ENCODE measurements around the gene HK1. TPM values are rescaled to one million over a fixed set of nuclear protein-coding genes. Genes with fewer than 3 reads are reported as not detected.
A peak's percentile ranks its signal among the peaks of the same experiment; 100 is the strongest.
"Not testable (repeated sequence)": the region's sequence is repeated elsewhere in the genome, so short reads cannot be mapped to it uniquely, and the experiment has no call there.

HK1 gene
- total and polyA plus RNA-seq, 11 donors = 83.0 to 310 (median 227) TPM

- Histone ChIP-seq H3K4me3 (no peak overlapping the region), H3K9me3 (no peaks in the 10 kb centered on the region), H3K36me3 (peaks cover 0 to 12% (median 0%) of the 10 kb centered on the region in 9 donors), H3K27me3 (no peaks in the 10 kb centered on the region), H3K27ac (peak overlapping the region in 9 of 12 donors; percentile 7 to 90 (median 48)), H3K4me1 (peaks cover 40 to 99% (median 94%) of the 10 kb centered on the region in 12 donors)
- ATAC-seq = no peak
- DNase-seq = no peak
- TF ChIP-seq POLR2A (IDR thresholded peaks at IDR 0.05) (no peak), CTCF (IDR thresholded peaks at IDR 0.05) (no peak)
- intact Hi-C loops (cut with DNase I) = no loop called here
- 78 to 84% (median 81%) methylated on average over 7 of the region's 7 CpGs for WGBS, 4 donors
Measured at GRCh38 chr10:69331161-69331560, 52.9 kb downstream of the HK1 start.

GRCh38 chr10:69332278-69333010, 54.1 kb downstream of the HK1 start:
- ATAC-seq (no peak), DNase-seq (no peak)
- no peak overlapping the region for H3K4me3 ChIP-seq
- intact Hi-C loops (cut with DNase I) = no loop called here
- H3K27ac ChIP-seq = peak overlapping the region; percentile 60 to 90 (median 86)
- WGBS, 4 donors = 86 to 89% (median 88%) methylated on average over 8 to 9 of the region's 9 CpGs
- H3K27me3 ChIP-seq = no peaks in the 10 kb centered on the region
- H3K36me3 ChIP-seq = peaks cover 0 to 12% (median 0%) of the 10 kb centered on the region in 9 donors
- peaks cover 48 to 99% (median 95%) of the 10 kb centered on the region in 12 donors for H3K4me1 ChIP-seq
- no peak for TF ChIP-seq POLR2A (IDR thresholded peaks at IDR 0.05)
- TF ChIP-seq CTCF (IDR thresholded peaks at IDR 0.05) = no peak
- no peaks in the 10 kb centered on the region for H3K9me3 ChIP-seq

- Histone ChIP-seq H3K9me3 (no peaks in the 10 kb centered on the region), H3K27me3 (no peaks in the 10 kb centered on the region), H3K4me3 (peak overlapping the region in 1 of 12 donors; percentile 5), H3K4me1 (peaks cover 48 to 99% (median 95%) of the 10 kb centered on the region in 12 donors), H3K27ac (peak overlapping the region; percentile 64 to 90 (median 86)), H3K36me3 (peaks cover 0 to 12% (median 0%) of the 10 kb centered on the region in 9 donors)
- peak; percentile 63 to 78 (median 74) for ATAC-seq
- WGBS, 4 donors = 31 to 50% (median 34%) methylated on average over 2 to 3 of the region's 3 CpGs
- peak in 3 of 5 donors; percentile 61 to 71 (median 70) for DNase-seq
- intact Hi-C loops (cut with DNase I) = no loop called here
- no peak for TF ChIP-seq POLR2A (IDR thresholded peaks at IDR 0.05)
- peak in 7 of 12 donors; percentile 10 to 58 (median 36) for TF ChIP-seq CTCF (IDR thresholded peaks at IDR 0.05)
Measured at GRCh38 chr10:69333205-69333604, 54.9 kb downstream of the HK1 start.

- peaks cover 45 to 99% (median 95%) of the 10 kb centered on the region in 12 donors for H3K4me1 ChIP-seq
- peak overlapping the region; percentile 64 to 90 (median 86) for H3K27ac ChIP-seq
- 89 to 91% (median 90%) methylated on average over 9 of the region's 9 CpGs for WGBS, 4 donors
- intact Hi-C loops (cut with DNase I); H3K27me3 ChIP-seq; H3K9me3 ChIP-seq; DNase-seq; H3K4me3 ChIP-seq; ATAC-seq: not testable (repeated sequence)
- H3K36me3 ChIP-seq = peaks cover 0 to 12% (median 0%) of the 10 kb centered on the region in 9 donors
Measured at GRCh38 chr10:69333865-69334301, 55.6 kb downstream of the HK1 start.
